Limb (tissue), 2 donors: ENCODE measurements around the gene EVPLL.
"Not testable (repeated sequence)": the region's sequence is repeated elsewhere in the genome, so short reads cannot be mapped to it uniquely, and the experiment has no call there.

ENCODE experiments used
- DNase-seq, 2 donors: peaks; one replicate each; pipeline ENCODE4 v3.0.0-alpha.2; 2016; ENCODE audit errors: extremely low spot score in 2 of 2

The EVPLL gene

GRCh38 chr17:18379246-18380146 lies 1.9 kb downstream of the EVPLL start:
- DNase-seq, result no peak

- DNase-seq, result no peak
Observed at GRCh38 chr17:18380471-18381157, 3.0 kb downstream of the EVPLL start.

- DNase-seq, result no peak
Observed at GRCh38 chr17:18381158-18381952, 3.8 kb downstream of the EVPLL start.

- DNase-seq, result no peak
Observed at GRCh38 chr17:18381953-18382245, 4.3 kb downstream of the EVPLL start.

- no peak for DNase-seq
Observed at GRCh38 chr17:18382441-18383078, 5.0 kb downstream of the EVPLL start.

- not testable (repeated sequence) for DNase-seq
Observed at GRCh38 chr17:18383079-18383481, 5.5 kb downstream of the EVPLL start.

GRCh38 chr17:18384271-18384670 lies 6.7 kb downstream of the EVPLL start:
- DNase-seq, result not testable (repeated sequence)

GRCh38 chr17:18387583-18387982 lies 10.0 kb downstream of the EVPLL start:
- not testable (repeated sequence) for DNase-seq

GRCh38 chr17:18388266-18388665 lies 10.7 kb downstream of the EVPLL start:
- not testable (repeated sequence) for DNase-seq

- not testable (repeated sequence) for DNase-seq
Observed at GRCh38 chr17:18388728-18389127, 11.2 kb downstream of the EVPLL start.

- not testable (repeated sequence) for DNase-seq
Observed at GRCh38 chr17:18401872-18402590, 24.5 kb downstream of the EVPLL start.

GRCh38 chr17:18403166-18403565 lies 25.6 kb downstream of the EVPLL start:
- not testable (repeated sequence) for DNase-seq

GRCh38 chr17:18403604-18404003 lies 26.0 kb downstream of the EVPLL start:
- not testable (repeated sequence) for DNase-seq

GRCh38 chr17:18408906-18409305 lies 31.3 kb downstream of the EVPLL start:
- not testable (repeated sequence) for DNase-seq

GRCh38 chr17:18409321-18409720 lies 31.7 kb downstream of the EVPLL start:
- DNase-seq, result not testable (repeated sequence)

GRCh38 chr17:18410736-18411135 lies 33.2 kb downstream of the EVPLL start:
- peak; percentile 27 to 67 for DNase-seq

- peak; percentile 62 to 64 for DNase-seq
Observed at GRCh38 chr17:18411377-18411864, 33.8 kb downstream of the EVPLL start.

- DNase-seq, result not testable (repeated sequence)
Observed at GRCh38 chr17:18412001-18412538, 34.5 kb downstream of the EVPLL start.

- DNase-seq, result not testable (repeated sequence)
Observed at GRCh38 chr17:18421521-18421920, 43.9 kb downstream of the EVPLL start.

- DNase-seq, result not testable (repeated sequence)
Observed at GRCh38 chr17:18422464-18422863, 44.9 kb downstream of the EVPLL start.
